Measurements from ENCODE around the gene CEMIP.

GRCh38 chr15:80976851-80977250, 197.7 kb downstream of the CEMIP start:
- TF ChIP-seq CTCF (IDR thresholded peaks at IDR 0.05; ENCODE audit: insufficient read depth, low read depth, low read length) (no peak), EZH2 (IDR thresholded peaks at IDR 0.05; ENCODE audit: insufficient read depth, low read length) (no peak)
